DOHH2 (cell line): ENCODE measurements around the gene CAPN2.

Experiments
- EZH2phosphoT487 ChIP-seq: fragments of 200-600 bp; sonication (generic); IDR thresholded peaks from 2 replicates; pipeline ENCODE4 v1.6.1; 2017; ENCODE audit warnings: borderline replicate concordance, mild to moderate bottlenecking, antibody characterized with exemption, low read length, moderate library complexity, mixed read lengths
- TF ChIP-seq, protein P1 (sequence below): fragments of 200-600 bp; sonication (generic); IDR thresholded peaks from one replicate; pipeline ENCODE4 v1.5.1; 2014; ENCODE audit warnings: antibody characterized with exemption, mild to moderate bottlenecking, low read depth, low read length; ENCODE audit not compliant: poor library complexity, severe bottlenecking

GRCh38 chr1:223723351-223723904 is 11.1 kb downstream of the CAPN2 start:
- TF ChIP-seq, protein P1, sequence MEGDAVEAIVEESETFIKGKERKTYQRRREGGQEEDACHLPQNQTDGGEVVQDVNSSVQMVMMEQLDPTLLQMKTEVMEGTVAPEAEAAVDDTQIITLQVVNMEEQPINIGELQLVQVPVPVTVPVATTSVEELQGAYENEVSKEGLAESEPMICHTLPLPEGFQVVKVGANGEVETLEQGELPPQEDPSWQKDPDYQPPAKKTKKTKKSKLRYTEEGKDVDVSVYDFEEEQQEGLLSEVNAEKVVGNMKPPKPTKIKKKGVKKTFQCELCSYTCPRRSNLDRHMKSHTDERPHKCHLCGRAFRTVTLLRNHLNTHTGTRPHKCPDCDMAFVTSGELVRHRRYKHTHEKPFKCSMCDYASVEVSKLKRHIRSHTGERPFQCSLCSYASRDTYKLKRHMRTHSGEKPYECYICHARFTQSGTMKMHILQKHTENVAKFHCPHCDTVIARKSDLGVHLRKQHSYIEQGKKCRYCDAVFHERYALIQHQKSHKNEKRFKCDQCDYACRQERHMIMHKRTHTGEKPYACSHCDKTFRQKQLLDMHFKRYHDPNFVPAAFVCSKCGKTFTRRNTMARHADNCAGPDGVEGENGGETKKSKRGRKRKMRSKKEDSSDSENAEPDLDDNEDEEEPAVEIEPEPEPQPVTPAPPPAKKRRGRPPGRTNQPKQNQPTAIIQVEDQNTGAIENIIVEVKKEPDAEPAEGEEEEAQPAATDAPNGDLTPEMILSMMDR, result no peak
- no peak for TF ChIP-seq EZH2phosphoT487
